ENCODE measurements around the gene AP5S1. TPM values are rescaled to one million over a fixed set of nuclear protein-coding genes. Genes with fewer than 3 reads are reported as not detected.

Gene AP5S1
- total RNA-seq, 1 donor from 2014 or later = 11.1 TPM

DNA sequence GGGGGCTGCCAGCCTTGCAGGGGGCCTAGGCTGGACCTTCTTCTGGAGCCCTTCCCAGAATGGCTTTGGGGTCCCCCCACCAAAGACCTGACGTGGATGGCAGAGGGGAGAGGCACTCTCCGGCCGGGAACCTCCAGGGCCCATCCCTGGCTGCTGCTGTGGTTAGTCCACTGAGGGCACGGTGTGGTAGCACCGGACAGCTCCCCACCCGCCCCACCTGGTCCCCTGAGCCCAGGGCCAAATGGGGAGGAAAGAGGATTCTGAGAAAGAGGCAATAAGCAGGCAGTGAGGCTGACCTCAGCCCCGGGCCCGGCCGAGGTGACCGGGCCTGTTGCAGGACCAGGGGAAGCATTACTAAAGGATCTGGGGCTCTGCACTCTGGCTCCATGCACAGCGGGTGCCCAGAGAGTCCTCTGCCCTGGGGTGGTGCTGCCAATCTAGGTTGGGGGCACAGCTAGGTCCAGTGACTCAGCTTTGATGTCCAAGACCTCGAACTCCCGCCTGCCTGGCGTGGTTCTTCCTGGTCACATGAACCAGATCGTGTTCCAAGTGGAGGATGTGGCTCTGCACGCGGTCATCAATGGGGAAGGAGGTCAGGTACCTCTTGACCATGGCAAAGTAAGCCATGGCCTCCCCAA is 36.0 kb upstream of the AP5S1 start:
- H3K27ac ChIP-seq = no peak overlapping the region
- intact Hi-C loops (cut with DNase I) = no loop called here
- H3K27me3 ChIP-seq (ENCODE audit: low read depth) = no peaks in the 10 kb centered on the region
- peak overlapping the region; percentile 83 for H3K4me3 ChIP-seq
- H3K9me3 ChIP-seq = no peaks in the 10 kb centered on the region
- TF ChIP-seq, protein P1, sequence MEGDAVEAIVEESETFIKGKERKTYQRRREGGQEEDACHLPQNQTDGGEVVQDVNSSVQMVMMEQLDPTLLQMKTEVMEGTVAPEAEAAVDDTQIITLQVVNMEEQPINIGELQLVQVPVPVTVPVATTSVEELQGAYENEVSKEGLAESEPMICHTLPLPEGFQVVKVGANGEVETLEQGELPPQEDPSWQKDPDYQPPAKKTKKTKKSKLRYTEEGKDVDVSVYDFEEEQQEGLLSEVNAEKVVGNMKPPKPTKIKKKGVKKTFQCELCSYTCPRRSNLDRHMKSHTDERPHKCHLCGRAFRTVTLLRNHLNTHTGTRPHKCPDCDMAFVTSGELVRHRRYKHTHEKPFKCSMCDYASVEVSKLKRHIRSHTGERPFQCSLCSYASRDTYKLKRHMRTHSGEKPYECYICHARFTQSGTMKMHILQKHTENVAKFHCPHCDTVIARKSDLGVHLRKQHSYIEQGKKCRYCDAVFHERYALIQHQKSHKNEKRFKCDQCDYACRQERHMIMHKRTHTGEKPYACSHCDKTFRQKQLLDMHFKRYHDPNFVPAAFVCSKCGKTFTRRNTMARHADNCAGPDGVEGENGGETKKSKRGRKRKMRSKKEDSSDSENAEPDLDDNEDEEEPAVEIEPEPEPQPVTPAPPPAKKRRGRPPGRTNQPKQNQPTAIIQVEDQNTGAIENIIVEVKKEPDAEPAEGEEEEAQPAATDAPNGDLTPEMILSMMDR (IDR thresholded peaks at IDR 0.05) = no peak
- DNase-seq = peak; percentile 47
- ATAC-seq = no peak
- H3K36me3 ChIP-seq = peaks cover 13% of the 10 kb centered on the region
- peaks cover 51% of the 10 kb centered on the region for H3K4me1 ChIP-seq

DNA sequence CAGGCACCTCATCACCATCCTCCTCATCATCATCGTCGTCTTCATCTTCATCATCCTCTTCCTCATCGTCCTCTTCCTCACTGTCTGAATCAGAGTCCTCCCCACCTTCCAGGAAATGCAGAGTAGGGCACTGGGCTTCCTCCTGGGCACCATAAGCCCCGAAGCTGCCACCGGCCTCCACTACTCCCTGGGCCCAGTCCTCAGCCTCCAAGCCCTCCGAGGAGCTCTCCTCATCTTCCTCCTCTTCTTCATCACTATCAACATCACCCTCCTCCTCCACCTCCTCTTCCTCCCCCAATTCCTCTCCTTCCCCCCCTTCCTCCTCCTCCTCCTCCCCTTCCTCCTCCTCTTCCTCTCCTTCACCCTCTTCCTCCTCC is 35.5 kb upstream of the AP5S1 start:
- DNase-seq (no peak), ATAC-seq (no peak)
- intact Hi-C loops (cut with DNase I) = no loop called here
- TF ChIP-seq, protein P1 (IDR thresholded peaks at IDR 0.05) = no peak
- H3K36me3 ChIP-seq = peaks cover 13% of the 10 kb centered on the region
- H3K27ac ChIP-seq = no peak overlapping the region
- H3K27me3 ChIP-seq (ENCODE audit: low read depth) = no peaks in the 10 kb centered on the region
- peak overlapping the region; percentile 83 for H3K4me3 ChIP-seq
- no peaks in the 10 kb centered on the region for H3K9me3 ChIP-seq
- H3K4me1 ChIP-seq = peaks cover 51% of the 10 kb centered on the region

DNA sequence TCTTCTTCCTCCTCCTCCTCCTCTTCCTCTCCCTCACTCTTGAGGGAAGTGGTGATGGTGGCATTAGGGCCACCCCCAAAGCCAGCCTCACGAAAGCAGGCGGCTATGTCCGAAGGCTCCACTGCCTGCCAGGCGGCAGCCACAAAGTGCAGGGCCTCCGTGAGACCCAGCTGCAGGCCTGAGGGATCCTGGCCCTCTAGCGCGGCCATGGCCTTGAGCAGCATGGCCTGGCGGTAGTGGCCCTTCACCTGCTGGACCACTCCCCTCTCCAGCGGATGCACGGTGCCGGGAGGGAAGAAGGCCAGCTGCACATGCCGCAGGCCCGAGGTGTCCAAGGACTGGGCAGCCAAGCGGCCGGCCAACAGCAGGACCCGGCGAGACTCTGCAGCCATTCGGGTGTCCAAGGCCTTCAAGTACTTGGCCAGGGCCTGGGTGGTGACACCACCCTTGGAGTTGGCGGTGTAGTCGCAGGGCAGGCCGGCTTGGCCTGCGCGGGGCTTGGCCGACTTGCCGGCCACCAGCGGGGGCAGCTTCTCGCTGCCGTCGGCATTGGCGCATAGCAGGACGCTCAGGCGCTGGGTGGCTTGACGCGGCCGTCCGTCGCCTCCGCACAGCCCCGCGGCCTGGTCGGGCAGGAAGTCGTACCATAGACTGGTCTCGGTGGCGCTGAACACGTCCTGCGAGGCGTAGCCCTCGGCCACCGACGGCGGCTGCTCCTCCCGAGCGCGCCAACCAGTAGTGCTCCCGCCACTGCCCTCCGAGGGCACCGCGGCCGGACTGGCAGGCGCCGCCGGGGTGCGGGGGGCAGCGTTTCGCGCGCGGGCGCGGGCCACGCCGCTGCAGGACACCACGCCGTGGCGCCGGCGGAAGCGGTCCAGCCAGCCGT is 34.9 kb upstream of the AP5S1 start:
- intact Hi-C loops (cut with DNase I) = no loop called here
- Histone ChIP-seq H3K9me3 (no peaks in the 10 kb centered on the region), H3K27ac (peak overlapping the region; percentile 87), H3K36me3 (peaks cover 13% of the 10 kb centered on the region), H3K4me3 (peak overlapping the region; percentile 83), H3K27me3 (ENCODE audit: low read depth) (no peaks in the 10 kb centered on the region), H3K4me1 (peaks cover 51% of the 10 kb centered on the region)
- peak; percentile 2 to 4 for ATAC-seq
- TF ChIP-seq, protein P1 (IDR thresholded peaks at IDR 0.05) = no peak
- DNase-seq = peak; percentile 63

DNA sequence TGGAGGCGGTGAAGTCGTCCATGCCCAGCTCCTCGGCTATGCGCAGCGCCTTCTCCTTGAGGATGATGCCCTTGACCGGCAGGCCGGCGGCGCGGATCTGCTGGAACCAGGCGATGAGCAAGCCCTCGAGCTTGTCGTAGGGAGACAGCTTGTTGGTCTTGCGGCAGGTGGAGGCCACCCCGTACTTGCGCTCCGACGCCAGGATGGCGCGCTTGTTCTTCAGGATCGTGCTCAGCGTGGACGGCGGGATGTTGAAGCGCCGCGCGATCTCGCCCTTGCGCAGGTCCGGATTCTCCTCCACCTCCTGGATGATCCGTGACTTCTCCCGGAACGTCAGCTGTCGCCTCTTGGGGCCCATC is 34.2 kb upstream of the AP5S1 start:
- peak; percentile 77 for DNase-seq
- Histone ChIP-seq H3K36me3 (peaks cover 13% of the 10 kb centered on the region), H3K27ac (peak overlapping the region; percentile 87), H3K4me1 (peaks cover 45% of the 10 kb centered on the region), H3K9me3 (no peaks in the 10 kb centered on the region), H3K27me3 (ENCODE audit: low read depth) (no peaks in the 10 kb centered on the region), H3K4me3 (peak overlapping the region; percentile 83)
- ATAC-seq = peak; percentile 9 to 18
- TF ChIP-seq, protein P1 (IDR thresholded peaks at IDR 0.05) = no peak
- intact Hi-C loops (cut with DNase I) = no loop called here

DNA sequence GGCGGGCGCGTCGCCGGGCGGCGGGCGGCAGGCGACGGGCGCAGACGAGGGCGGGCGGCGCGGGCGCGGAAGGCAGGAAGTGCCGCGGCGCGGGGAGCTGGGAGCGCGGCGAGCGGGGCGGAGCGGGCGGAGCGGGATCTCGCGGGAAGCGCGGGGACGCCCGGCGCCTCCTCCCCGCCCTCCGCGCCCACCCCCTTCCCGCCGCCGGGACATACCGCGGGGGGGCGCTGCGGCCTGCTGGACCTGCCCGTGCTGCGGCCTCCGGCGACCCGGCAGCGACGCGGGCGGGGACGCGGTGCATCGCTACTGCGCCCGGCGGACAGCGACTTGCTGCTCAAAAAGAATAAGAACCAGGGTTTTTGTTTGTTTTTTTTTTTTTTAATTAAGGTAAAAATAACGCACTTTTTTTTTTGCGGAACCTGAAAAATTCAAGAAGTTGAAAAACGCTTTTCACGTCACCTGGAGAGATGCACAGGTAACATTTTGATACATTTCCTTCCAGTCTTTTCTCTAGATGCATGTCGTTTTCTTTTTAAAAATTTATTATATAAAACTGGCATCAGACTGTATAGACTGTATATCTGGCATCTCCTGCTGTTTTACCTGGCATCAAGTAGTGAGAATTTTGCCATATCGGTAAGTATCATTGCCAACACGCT is 33.6 kb upstream of the AP5S1 start, which contains the start of gene CENPB:
Gene CENPB, minus strand, starts transcription at position 76 of the 659 bp plus-strand sequence. CDS start 257 bp downstream, outside the sequence.
- Histone ChIP-seq H3K27me3 (ENCODE audit: low read depth) (no peaks in the 10 kb centered on the region), H3K27ac (peak within 1 kb of the TSS; percentile 87), H3K36me3 (peaks cover 13% of the 10 kb centered on the region), H3K4me1 (peaks cover 39% of the 10 kb centered on the region), H3K4me3 (peak within 1 kb of the TSS; percentile 83), H3K9me3 (no peaks in the 10 kb centered on the region)
- ATAC-seq (peak; percentile 96 to 97), DNase-seq (peak; percentile 91)
- intact Hi-C loops (cut with DNase I) = no loop called here
- TF ChIP-seq, protein P1 (IDR thresholded peaks at IDR 0.05) = peak; percentile 82

All from lower lobe of right lung (tissue), 2 donors.